Stimulated activated effector memory CD8-positive, alpha-beta T cell treated with anti-CD3 and anti-CD28 coated beads, Interleukin-12 subunit alpha, Interleukin-12 subunit beta, amount 100 ng/mL, for 72 hours (primary cell): ENCODE data around the gene COQ8B.
A peak's percentile ranks its signal among the peaks of the same experiment; 100 is the strongest.
"Not testable (repeated sequence)": the region's sequence is repeated elsewhere in the genome, so short reads cannot be mapped to it uniquely, and the experiment has no call there.

ENCODE experiments used
- ATAC-seq: fragments of 150-1000 bp; cut with Tn5 transposase; 2 replicates; pipeline ENCODE4 v1.10.0; 2021
- DNase-seq, 2 donors: peaks; one replicate each; pipeline ENCODE4 v3.0.0; 2021 to 2022; ENCODE audit warnings: low spot score in 2 of 2
- H3K27ac Mint-ChIP-seq: one replicate; pipeline ENCODE4 v1.8.0; 2022; ENCODE audit warnings: mild to moderate bottlenecking, mixed read lengths
- H3K36me3 Mint-ChIP-seq: one replicate; pipeline ENCODE4 v1.8.0; 2022; ENCODE audit warnings: mild to moderate bottlenecking, mixed read lengths
- H3K4me1 Mint-ChIP-seq: one replicate; pipeline ENCODE4 v1.8.0; 2022; ENCODE audit warnings: mixed read lengths
- H3K4me3 Mint-ChIP-seq: one replicate; pipeline ENCODE4 v1.8.0; 2022; ENCODE audit warnings: mild to moderate bottlenecking, mixed read lengths
- H3K9me3 Mint-ChIP-seq: one replicate; pipeline ENCODE4 v1.8.0; 2022; ENCODE audit warnings: mixed read lengths

The COQ8B gene

DNA sequence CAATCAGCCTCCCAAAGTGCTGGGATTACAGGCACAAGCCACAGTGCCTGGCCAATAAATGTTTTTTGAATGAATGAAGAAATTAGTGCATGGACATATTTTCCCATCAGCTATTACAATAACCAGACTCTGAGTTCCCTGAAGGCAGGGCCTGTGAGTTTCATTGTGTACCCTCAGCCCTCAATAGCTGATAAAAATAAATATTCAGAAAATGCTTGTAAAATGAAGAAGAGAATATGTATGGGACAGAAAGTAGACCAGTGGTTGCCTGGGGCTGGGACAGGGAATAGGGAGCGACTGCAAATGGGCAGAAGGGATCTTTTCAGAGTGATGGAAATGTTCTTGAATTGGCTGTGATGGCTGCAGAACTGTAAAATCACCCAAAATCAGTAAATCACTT, 55.1 kb downstream of the COQ8B start:
- DNase-seq (no peak), ATAC-seq (no peak)
- peaks cover 15% of the 10 kb centered on the region for H3K36me3 Mint-ChIP-seq
- H3K4me1 Mint-ChIP-seq, result peaks cover 22% of the 10 kb centered on the region
- peak overlapping the region; percentile 17 for H3K4me3 Mint-ChIP-seq
- peak overlapping the region; percentile 88 for H3K27ac Mint-ChIP-seq
- H3K9me3 Mint-ChIP-seq, result no peaks in the 10 kb centered on the region

DNA sequence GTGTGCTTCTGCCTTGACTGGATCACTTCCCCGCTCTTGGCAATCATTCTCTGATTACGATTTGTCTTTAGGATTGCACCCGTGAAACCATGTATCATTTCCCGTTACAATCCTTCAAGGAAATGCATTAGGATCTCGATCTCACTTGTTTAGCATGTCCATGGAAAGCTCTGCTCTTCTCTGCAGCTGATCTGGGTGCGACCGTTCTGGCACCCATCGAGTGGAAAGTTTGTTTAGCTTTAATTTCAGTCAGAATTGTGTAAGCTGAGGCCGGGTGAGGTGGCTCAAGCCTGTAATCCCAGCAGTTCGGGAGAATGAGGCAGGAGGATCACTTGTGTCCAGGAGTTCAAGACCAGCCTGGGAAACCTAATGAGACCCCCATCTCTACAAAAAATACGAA, 57.1 kb downstream of the COQ8B start:
- ATAC-seq (no peak), DNase-seq (no peak)
- H3K36me3 Mint-ChIP-seq, result peaks cover 15% of the 10 kb centered on the region
- H3K4me3 Mint-ChIP-seq, result no peak overlapping the region
- H3K9me3 Mint-ChIP-seq, result no peaks in the 10 kb centered on the region
- peaks cover 17% of the 10 kb centered on the region for H3K4me1 Mint-ChIP-seq
- H3K27ac Mint-ChIP-seq, result no peak overlapping the region

DNA sequence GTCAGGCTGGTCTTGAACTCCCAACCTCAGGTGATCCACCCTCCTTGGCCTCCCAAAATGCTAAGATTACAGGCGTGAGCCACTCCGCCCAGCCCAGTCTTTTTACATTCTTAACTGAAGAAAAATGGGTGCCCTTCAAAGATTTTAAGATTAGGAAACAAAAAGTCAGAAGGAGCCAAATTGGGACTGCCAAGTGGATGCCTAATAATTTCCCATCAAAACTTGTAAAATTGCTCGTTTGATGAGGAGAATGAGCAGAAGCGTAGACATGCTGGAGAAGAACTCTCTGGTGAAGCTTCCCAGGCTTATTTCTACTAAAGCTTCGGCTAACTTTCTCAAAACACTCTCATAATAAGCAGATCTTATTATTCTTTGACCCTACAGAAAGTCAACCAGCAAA, 57.6 kb downstream of the COQ8B start:
- DNase-seq, result no peak

DNA sequence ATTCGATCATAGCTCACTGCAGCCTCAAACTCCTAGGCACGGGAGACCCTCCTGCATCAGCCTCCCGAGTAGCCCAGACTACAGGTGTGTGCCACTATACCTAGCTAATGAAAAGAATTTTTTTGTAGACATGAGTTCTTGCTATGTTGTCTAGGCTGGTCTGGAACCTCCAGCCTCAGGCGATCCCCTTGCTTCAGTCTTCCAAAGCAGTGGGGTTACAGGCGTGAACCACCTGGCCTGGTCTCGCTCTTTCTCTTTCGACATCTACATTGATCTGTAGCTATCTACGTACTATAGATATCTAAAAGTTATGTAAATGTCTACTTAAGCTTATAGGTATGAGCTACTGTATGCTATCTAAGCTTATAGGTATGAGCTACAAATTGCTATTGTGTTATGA, 58.7 kb downstream of the COQ8B start:
- H3K27ac Mint-ChIP-seq, result no peak overlapping the region
- H3K4me3 Mint-ChIP-seq, result no peak overlapping the region
- peaks cover 5% of the 10 kb centered on the region for H3K36me3 Mint-ChIP-seq
- no peaks in the 10 kb centered on the region for H3K9me3 Mint-ChIP-seq
- peaks cover 6% of the 10 kb centered on the region for H3K4me1 Mint-ChIP-seq
- DNase-seq (no peak), ATAC-seq (no peak)

More for the DNA sequence above, 57.6 kb downstream of the COQ8B start:
- Mint-ChIP-seq H3K4me1 (peaks cover 16% of the 10 kb centered on the region), H3K27ac (no peak overlapping the region), H3K4me3 (no peak overlapping the region), H3K36me3 (peaks cover 13% of the 10 kb centered on the region), H3K9me3 (no peaks in the 10 kb centered on the region)
- ATAC-seq, result no peak

DNA sequence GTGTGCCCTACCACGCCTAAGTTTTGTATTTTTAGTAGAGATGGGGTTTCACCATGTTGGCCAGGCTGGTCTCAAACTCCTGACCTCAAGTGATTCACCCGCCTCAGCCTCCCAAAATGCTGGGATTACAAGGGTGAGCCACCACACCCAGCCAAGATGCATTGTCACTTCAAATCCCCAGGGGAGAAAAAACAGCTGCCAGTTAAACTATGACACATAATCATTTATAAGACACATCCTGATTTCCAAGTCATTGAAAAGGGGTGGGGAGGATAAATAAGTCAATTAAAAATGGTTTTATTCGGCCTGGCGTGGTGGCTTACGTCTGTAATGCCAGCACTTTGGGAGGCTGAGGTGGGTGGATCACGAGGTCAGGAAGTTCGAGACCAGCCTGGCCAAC, 61.0 kb downstream of the COQ8B start:
- ATAC-seq, DNase-seq, H3K4me1 Mint-ChIP-seq, H3K36me3 Mint-ChIP-seq, H3K4me3 Mint-ChIP-seq, H3K27ac Mint-ChIP-seq, H3K9me3 Mint-ChIP-seq: not testable (repeated sequence)

DNA sequence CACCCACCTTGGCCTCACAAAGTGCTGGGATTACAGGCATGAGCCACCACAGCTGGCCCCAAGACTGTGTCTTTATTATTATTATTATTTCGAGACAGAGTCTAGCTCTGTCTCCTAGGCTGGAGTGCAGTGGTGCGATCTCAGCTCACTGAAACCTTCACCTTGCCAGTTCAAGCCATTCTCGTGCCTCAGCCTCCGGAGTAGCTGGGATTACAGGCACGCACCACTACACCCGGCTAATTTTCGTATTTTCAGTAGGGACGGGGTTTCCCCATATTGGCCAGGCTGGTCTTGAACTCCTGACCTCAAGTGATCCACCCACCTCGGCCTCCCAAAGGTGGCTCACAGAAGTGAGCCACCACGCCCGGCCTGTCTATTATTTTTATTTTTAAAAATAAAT, 64.4 kb downstream of the COQ8B start:
- DNase-seq, H3K27ac Mint-ChIP-seq, H3K4me1 Mint-ChIP-seq, H3K9me3 Mint-ChIP-seq, H3K36me3 Mint-ChIP-seq, ATAC-seq, H3K4me3 Mint-ChIP-seq: not testable (repeated sequence)

DNA sequence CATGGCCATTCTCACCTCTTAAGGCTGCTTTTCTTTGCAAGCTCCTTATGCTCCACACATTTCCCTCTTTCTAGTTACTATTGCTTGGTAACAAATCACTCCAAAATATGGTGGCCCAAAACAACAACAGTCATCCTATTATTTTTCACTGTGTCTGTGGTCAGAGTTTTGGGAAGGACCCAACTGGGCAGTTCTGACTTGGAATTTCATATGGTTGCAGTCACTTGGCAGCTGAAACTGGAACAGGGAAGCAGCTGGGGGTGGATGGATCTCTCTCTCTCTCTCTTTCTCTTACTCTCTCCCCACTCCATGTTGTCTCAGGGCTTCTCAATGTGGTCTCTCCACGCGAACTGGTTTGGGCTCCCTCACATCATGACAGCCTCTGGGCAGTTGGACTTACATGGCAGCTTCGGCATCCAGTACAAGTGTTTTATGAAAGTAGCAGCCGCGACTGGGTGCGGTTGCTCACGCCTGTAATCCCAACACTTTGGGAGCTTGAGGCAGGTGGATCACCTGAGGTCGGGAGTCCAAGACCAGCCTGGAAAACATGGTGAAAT, 65.9 kb downstream of the COQ8B start:
- ATAC-seq (no peak), DNase-seq (no peak)
- no peaks in the 10 kb centered on the region for H3K36me3 Mint-ChIP-seq
- H3K27ac Mint-ChIP-seq, result no peak overlapping the region
- no peaks in the 10 kb centered on the region for H3K4me1 Mint-ChIP-seq
- H3K9me3 Mint-ChIP-seq, result no peaks in the 10 kb centered on the region
- no peak overlapping the region for H3K4me3 Mint-ChIP-seq

DNA sequence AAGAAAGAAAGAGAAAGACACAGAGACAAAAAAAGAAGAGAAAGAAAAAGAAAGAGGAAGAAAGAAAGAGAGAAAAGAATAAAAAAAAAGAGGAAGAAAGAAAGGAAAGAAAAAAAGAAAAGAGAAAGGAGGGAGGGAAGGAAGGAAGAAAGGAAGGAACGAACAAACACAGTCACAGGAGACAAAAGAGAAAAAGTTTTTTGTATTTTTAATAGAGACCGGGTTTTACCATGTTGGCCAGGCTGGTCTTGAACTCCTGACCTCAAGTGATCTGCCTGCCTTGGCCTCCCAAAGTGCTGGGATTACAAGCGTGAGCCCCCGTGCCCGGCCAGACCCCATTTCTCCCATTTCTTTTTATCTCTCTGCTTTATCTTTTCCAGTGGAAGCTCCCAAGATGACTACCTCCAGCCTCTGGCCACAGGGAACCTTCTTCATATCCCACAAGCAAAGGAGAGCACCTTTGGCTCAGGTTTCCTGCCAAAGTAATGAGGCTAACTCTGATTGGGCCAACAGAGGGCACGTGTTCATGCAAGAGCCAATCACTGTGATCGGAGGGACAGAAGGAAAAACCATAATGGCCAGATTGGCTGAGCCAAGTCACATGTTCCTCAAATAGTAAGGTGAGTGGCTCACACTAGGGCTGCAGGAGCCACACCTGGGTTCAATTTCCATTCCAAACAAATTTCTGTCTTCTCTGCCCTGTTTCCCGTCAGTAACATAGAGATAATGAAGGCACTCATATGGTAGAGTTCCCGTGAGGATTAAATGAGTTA, 66.6 kb downstream of the COQ8B start:
- not testable (repeated sequence) for H3K4me1 Mint-ChIP-seq, ATAC-seq, H3K4me3 Mint-ChIP-seq, H3K9me3 Mint-ChIP-seq, H3K27ac Mint-ChIP-seq, H3K36me3 Mint-ChIP-seq, DNase-seq

DNA sequence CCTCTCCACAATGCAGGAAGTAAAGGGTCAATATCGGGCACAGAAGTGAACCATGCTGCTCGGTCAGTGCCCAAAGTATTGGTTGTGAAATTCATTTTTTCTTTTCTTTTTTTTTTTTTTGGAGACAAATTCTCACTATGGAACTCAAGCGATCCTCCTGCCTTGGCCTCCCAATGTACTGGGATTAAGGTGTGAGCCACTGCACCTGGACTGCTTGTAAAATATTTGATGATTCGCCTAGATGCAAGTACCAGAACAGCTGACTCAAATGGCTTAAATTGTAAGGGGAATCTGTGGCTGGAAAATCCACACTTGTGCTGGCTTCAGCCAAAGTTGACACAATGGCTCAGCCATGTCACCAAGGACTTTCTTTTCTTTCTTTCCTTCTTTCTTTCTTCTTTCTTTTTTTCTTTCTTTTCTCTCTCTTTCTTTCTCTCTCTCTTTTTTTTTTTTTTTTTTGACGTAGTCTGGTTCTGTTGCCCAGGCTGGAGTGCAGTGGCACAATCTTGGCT, 69.9 kb downstream of the COQ8B start:
- DNase-seq (no peak), ATAC-seq (no peak)
- Mint-ChIP-seq H3K36me3 (no peaks in the 10 kb centered on the region), H3K9me3 (no peaks in the 10 kb centered on the region), H3K4me3 (no peak overlapping the region), H3K27ac (no peak overlapping the region), H3K4me1 (no peaks in the 10 kb centered on the region)

DNA sequence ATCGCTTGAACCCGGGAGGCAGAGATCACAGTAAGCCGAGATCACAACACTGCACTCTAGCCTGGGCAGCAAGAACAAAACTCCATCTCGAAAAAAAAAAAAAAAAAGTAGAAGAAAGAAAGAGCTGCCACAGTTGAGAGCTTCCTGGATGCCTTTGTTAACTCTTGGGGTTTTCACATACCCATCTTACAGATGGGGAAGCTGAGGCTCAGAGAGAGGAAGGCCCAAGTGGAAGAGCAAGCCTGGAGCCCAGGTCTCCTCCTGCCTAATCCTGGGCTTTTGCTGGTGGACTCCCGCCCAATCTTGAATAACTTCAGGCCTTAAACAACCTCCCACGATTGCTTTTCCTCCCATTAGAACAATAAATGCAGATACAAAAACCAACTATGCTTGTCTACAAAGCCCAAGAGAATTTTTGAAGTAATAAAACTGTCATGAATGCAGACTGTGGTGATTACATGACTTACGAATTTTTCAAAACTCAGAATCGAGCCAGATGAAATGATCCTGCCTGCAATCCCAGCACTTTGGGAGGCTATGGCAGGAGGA, 73.9 kb downstream of the COQ8B start:
- no peaks in the 10 kb centered on the region for H3K36me3 Mint-ChIP-seq
- H3K4me3 Mint-ChIP-seq, result no peak overlapping the region
- DNase-seq (no peak), ATAC-seq (no peak)
- no peak overlapping the region for H3K27ac Mint-ChIP-seq
- no peaks in the 10 kb centered on the region for H3K9me3 Mint-ChIP-seq
- no peaks in the 10 kb centered on the region for H3K4me1 Mint-ChIP-seq

DNA sequence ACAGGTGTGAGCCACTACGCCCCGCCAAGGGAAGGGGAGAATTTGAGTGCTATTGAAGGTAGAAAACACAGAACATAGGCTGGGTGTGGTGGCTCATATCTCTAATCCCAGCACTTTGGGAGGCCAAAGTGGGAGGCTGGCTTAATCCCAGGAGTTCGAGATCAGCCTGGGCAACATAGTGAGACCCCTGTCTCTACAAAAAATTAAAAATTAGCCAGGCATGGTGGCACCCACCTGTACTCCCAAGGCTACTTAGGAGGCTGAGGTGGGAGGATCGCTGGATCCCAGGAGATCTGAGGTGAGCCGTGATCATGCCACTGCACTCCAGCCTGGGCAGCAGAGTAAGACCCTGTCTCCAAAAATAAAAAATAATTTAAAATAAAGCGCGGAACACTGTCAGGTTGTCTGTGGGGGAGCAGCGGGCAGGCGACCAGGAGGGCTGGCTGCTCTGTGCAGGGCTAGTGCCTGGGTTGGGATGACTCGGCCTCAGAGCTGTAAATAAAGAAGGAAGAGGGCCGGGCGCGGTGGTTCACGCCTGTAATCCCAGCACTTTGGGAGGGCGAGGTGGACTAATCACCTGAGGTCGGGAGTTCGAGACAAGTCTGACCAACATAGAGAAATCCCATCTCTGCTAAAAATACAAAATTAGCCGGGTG, 74.5 kb downstream of the COQ8B start:
- DNase-seq, result no peak
- no peak overlapping the region for H3K4me3 Mint-ChIP-seq
- no peaks in the 10 kb centered on the region for H3K4me1 Mint-ChIP-seq
- H3K9me3 Mint-ChIP-seq, result no peaks in the 10 kb centered on the region
- H3K27ac Mint-ChIP-seq, result no peak overlapping the region
- no peak for ATAC-seq
- H3K36me3 Mint-ChIP-seq, result no peaks in the 10 kb centered on the region
